GM18867 (cell line): ENCODE measurements around the gene SLC38A1.
"Not testable (repeated sequence)": the region's sequence is repeated elsewhere in the genome, so short reads cannot be mapped to it uniquely, and the experiment has no call there.

Experiments used
- ATAC-seq: cut with Tn5 transposase; IDR thresholded peaks from one replicate; pipeline ENCODE4 v1.9.1; 2021; ENCODE audit warnings: mild to moderate bottlenecking, moderate library complexity; ENCODE audit not compliant: unreplicated experiment

SLC38A1 gene

GRCh38 chr12:46209914-46210872 is 58.6 kb downstream of the SLC38A1 start:
- peak; percentile 66 for ATAC-seq

- ATAC-seq: peak; percentile 22
These were observed 59.7 kb downstream of the SLC38A1 start for GRCh38 chr12:46209170-46209569.

GRCh38 chr12:46208370-46208769 is 60.5 kb downstream of the SLC38A1 start:
- no peak for ATAC-seq

GRCh38 chr12:46207644-46208043 is 61.2 kb downstream of the SLC38A1 start:
- ATAC-seq: no peak

GRCh38 chr12:46206471-46206870 is 62.4 kb downstream of the SLC38A1 start:
- no peak for ATAC-seq

GRCh38 chr12:46205294-46205693 is 63.5 kb downstream of the SLC38A1 start:
- no peak for ATAC-seq

GRCh38 chr12:46201284-46201789 is 67.5 kb downstream of the SLC38A1 start:
- no peak for ATAC-seq

- ATAC-seq: no peak
These were observed 68.3 kb downstream of the SLC38A1 start for GRCh38 chr12:46200551-46200950.

GRCh38 chr12:46198913-46199312 is 69.9 kb downstream of the SLC38A1 start:
- no peak for ATAC-seq

GRCh38 chr12:46197883-46198282 is 71.0 kb downstream of the SLC38A1 start:
- ATAC-seq: no peak

GRCh38 chr12:46190533-46190932 is 78.3 kb downstream of the SLC38A1 start:
- ATAC-seq: not testable (repeated sequence)

GRCh38 chr12:46188170-46188569 is 80.7 kb downstream of the SLC38A1 start:
- ATAC-seq: no peak

GRCh38 chr12:46187023-46187422 is 81.8 kb downstream of the SLC38A1 start:
- no peak for ATAC-seq

GRCh38 chr12:46186088-46186487 is 82.8 kb downstream of the SLC38A1 start:
- no peak for ATAC-seq

GRCh38 chr12:46185686-46186085 is 83.2 kb downstream of the SLC38A1 start:
- ATAC-seq: no peak

- ATAC-seq: no peak
These were observed 83.8 kb downstream of the SLC38A1 start for GRCh38 chr12:46184798-46185595.

- ATAC-seq: no peak
These were observed 85.7 kb downstream of the SLC38A1 start for GRCh38 chr12:46183112-46183511.

- ATAC-seq: no peak
These were observed 87.4 kb downstream of the SLC38A1 start for GRCh38 chr12:46181465-46181864.

GRCh38 chr12:46179693-46180452 is 89.0 kb downstream of the SLC38A1 start:
- peak; percentile 86 for ATAC-seq

- ATAC-seq: no peak
These were observed 90.8 kb downstream of the SLC38A1 start for GRCh38 chr12:46177837-46178608.
